Activated naive CD4-positive, alpha-beta T cell treated with anti-CD3 and anti-CD28 coated beads for 36 hours (primary cell): ENCODE data around the gene LINGO4. TPM values are rescaled to one million over a fixed set of nuclear protein-coding genes. Genes with fewer than 3 reads are reported as not detected.

ENCODE experiments used
- CTCF ChIA-PET: fragments of 350-600 bp; sonication (Branson Sonifier 250); formaldehyde crosslinking; loops from one replicate; lab custom pipeline; 2021; ENCODE audit warnings: antibody characterized with exemption; lab: Charles Lee
- DNase-seq: peaks from one replicate; pipeline ENCODE4 v3.0.0-alpha.2; 2020
- H3K27ac Mint-ChIP-seq: one replicate; pipeline ENCODE4 v1.8.0; 2021; ENCODE audit warnings: mild to moderate bottlenecking, mixed read lengths
- H3K27me3 Mint-ChIP-seq: one replicate; pipeline ENCODE4 v1.8.0; 2021; ENCODE audit warnings: low read depth, mixed read lengths
- H3K36me3 Mint-ChIP-seq: one replicate; pipeline ENCODE4 v1.8.0; 2021; ENCODE audit warnings: low read depth, mixed read lengths
- H3K4me1 Mint-ChIP-seq: one replicate; pipeline ENCODE4 v1.8.0; 2021; ENCODE audit warnings: low read depth, mixed read lengths
- H3K4me3 Mint-ChIP-seq: one replicate; pipeline ENCODE4 v1.8.0; 2021; ENCODE audit warnings: mild to moderate bottlenecking, moderate library complexity, mixed read lengths
- H3K9me3 Mint-ChIP-seq: one replicate; pipeline ENCODE4 v1.8.0; 2021; ENCODE audit warnings: mixed read lengths
- intact Hi-C: fragments of 100-400 bp; cut with micrococcal nuclease; formaldehyde crosslinking; loops from one replicate; pipeline ENCODE4 v1.15.1; 2023
- total RNA-seq, 2 experiments: library from RNA; stranded (reverse); gene quantifications; one replicate each; pipeline ENCODE4 v1.2.3, GENCODE V29; 2021

LINGO4 gene
- total RNA-seq, 2 experiments from 2014 or later: 0.07 TPM; not detected in 1

GRCh38 chr1:151843398-151843797 lies 38.2 kb upstream of the LINGO4 start:
- CTCF ChIA-PET: interaction anchor here (0.8 to 1.2 kb wide), 2 partner anchors 39 to 158 kb away, joined by 3 read pairs; no protein-coding TSS in a partner anchor
- Mint-ChIP-seq H3K27me3 (no peaks in the 10 kb centered on the region), H3K36me3 (peaks cover 14% of the 10 kb centered on the region), H3K4me3 (no peak overlapping the region), H3K9me3 (no peaks in the 10 kb centered on the region), H3K27ac (no peak overlapping the region), H3K4me1 (peaks cover 34% of the 10 kb centered on the region)
- no peak for DNase-seq
- intact Hi-C loops: no loop called here

GRCh38 chr1:151841141-151841540 lies 35.9 kb upstream of the LINGO4 start:
- intact Hi-C loops: no loop called here
- H3K27me3 Mint-ChIP-seq: no peaks in the 10 kb centered on the region
- peaks cover 36% of the 10 kb centered on the region for H3K4me1 Mint-ChIP-seq
- no peaks in the 10 kb centered on the region for H3K9me3 Mint-ChIP-seq
- no peak for DNase-seq
- peaks cover 8% of the 10 kb centered on the region for H3K36me3 Mint-ChIP-seq
- peak overlapping the region; percentile 4 for H3K4me3 Mint-ChIP-seq
- CTCF ChIA-PET: interaction anchor here (1.2 kb wide), 1 partner anchor 160 kb away, joined by 3 read pairs; no protein-coding TSS in a partner anchor
- no peak overlapping the region for H3K27ac Mint-ChIP-seq

GRCh38 chr1:151840421-151840820 lies 35.2 kb upstream of the LINGO4 start:
- Mint-ChIP-seq H3K27ac (peak overlapping the region; percentile 83), H3K36me3 (peaks cover 6% of the 10 kb centered on the region), H3K4me1 (peaks cover 34% of the 10 kb centered on the region), H3K4me3 (peak overlapping the region; percentile 88), H3K27me3 (no peaks in the 10 kb centered on the region), H3K9me3 (no peaks in the 10 kb centered on the region)
- intact Hi-C loops: no loop called here
- DNase-seq: no peak
- CTCF ChIA-PET: interaction anchor here (0.7 to 1.2 kb wide), 5 partner anchors 9 to 161 kb away, joined by 3 to 5 read pairs (median 3); no protein-coding TSS in a partner anchor

GRCh38 chr1:151839457-151840403 lies 34.5 kb upstream of the LINGO4 start, which contains the start of gene C2CD4D:
Gene C2CD4D (minus strand): TSS chr1:151839820. CDS start chr1:151838989, 831 bp downstream.
- Mint-ChIP-seq H3K4me3 (peak within 1 kb of the TSS; percentile 88), H3K9me3 (no peaks in the 10 kb centered on the region), H3K27me3 (no peaks in the 10 kb centered on the region), H3K36me3 (peaks cover 3% of the 10 kb centered on the region), H3K4me1 (peaks cover 34% of the 10 kb centered on the region), H3K27ac (peak within 1 kb of the TSS; percentile 83)
- intact Hi-C loops: loop anchor here (1.0 to 10.0 kb wide), 8 partner anchors 9 to 645 kb away; partner anchors contain the start of genes CELF3, PIP5K1A, POGZ and VPS72
- peak; percentile 83 for DNase-seq
- CTCF ChIA-PET: interaction anchor here (0.5 to 1.2 kb wide), 6 partner anchors 10 to 668 kb away, joined by 3 to 5 read pairs (median 3); no protein-coding TSS in a partner anchor

GRCh38 chr1:151839082-151839412 lies 33.8 kb upstream of the LINGO4 start:
- DNase-seq: no peak
- Mint-ChIP-seq H3K4me3 (peak overlapping the region; percentile 88), H3K4me1 (peaks cover 37% of the 10 kb centered on the region), H3K27ac (peak overlapping the region; percentile 83), H3K36me3 (peaks cover 2% of the 10 kb centered on the region), H3K27me3 (no peaks in the 10 kb centered on the region), H3K9me3 (no peaks in the 10 kb centered on the region)
- CTCF ChIA-PET: no interaction called here
- intact Hi-C loops: loop anchor here (1.0 to 10.0 kb wide), 8 partner anchors 9 to 644 kb away; partner anchors contain the start of genes CELF3, PIP5K1A, POGZ and VPS72

GRCh38 chr1:151838222-151839081 lies 33.2 kb upstream of the LINGO4 start:
- Mint-ChIP-seq H3K9me3 (no peaks in the 10 kb centered on the region), H3K36me3 (peaks cover 2% of the 10 kb centered on the region), H3K27ac (peak overlapping the region; percentile 83), H3K4me1 (peaks cover 43% of the 10 kb centered on the region), H3K4me3 (peak overlapping the region; percentile 88), H3K27me3 (no peaks in the 10 kb centered on the region)
- intact Hi-C loops: loop anchor here (1.0 to 10.0 kb wide), 8 partner anchors 10 to 644 kb away; partner anchors contain the start of genes CELF3, PIP5K1A, POGZ and VPS72
- peak; percentile 53 for DNase-seq
- CTCF ChIA-PET: no interaction called here

- CTCF ChIA-PET: interaction anchor here (1.7 to 2.4 kb wide), 3 partner anchors 75 to 244 kb away, joined by 6 to 13 read pairs (median 12); partner anchors contain the start of gene MRPL9
- no peaks in the 10 kb centered on the region for H3K27me3 Mint-ChIP-seq
- intact Hi-C loops: loop anchor here (2.0 to 10.0 kb wide), 8 partner anchors 47 to 643 kb away; partner anchors contain the start of genes CELF3, PIP5K1A, POGZ and TDRKH
- H3K4me1 Mint-ChIP-seq: peaks cover 45% of the 10 kb centered on the region
- no peaks in the 10 kb centered on the region for H3K9me3 Mint-ChIP-seq
- H3K4me3 Mint-ChIP-seq: peak overlapping the region; percentile 72
- peak overlapping the region; percentile 57 for H3K27ac Mint-ChIP-seq
- peaks cover 2% of the 10 kb centered on the region for H3K36me3 Mint-ChIP-seq
- DNase-seq: no peak
Measured at GRCh38 chr1:151837884-151838221, 32.6 kb upstream of the LINGO4 start.

- CTCF ChIA-PET: interaction anchor here (0.5 to 2.4 kb wide), 26 partner anchors 9 to 622 kb away, joined by 3 to 14 read pairs (median 5); partner anchors contain the start of gene MRPL9
Measured at GRCh38 chr1:151837197-151837596, 32.0 kb upstream of the LINGO4 start.

GRCh38 chr1:151835596-151835995 lies 30.4 kb upstream of the LINGO4 start:
- CTCF ChIA-PET: interaction anchor here (0.8 to 2.4 kb wide), 20 partner anchors 8 to 300 kb away, joined by 3 to 14 read pairs (median 5); partner anchors contain the start of gene MRPL9

More at GRCh38 chr1:151837197-151837596, 32.0 kb upstream of the LINGO4 start:
- peak; percentile 56 for DNase-seq
- H3K27me3 Mint-ChIP-seq: no peaks in the 10 kb centered on the region
- H3K4me3 Mint-ChIP-seq: peak overlapping the region; percentile 72
- intact Hi-C loops: loop anchor here (2.0 to 10.0 kb wide), 6 partner anchors 46 to 642 kb away; partner anchors contain the start of genes CELF3, PIP5K1A, POGZ and TDRKH
- H3K4me1 Mint-ChIP-seq: peaks cover 45% of the 10 kb centered on the region
- peaks cover 2% of the 10 kb centered on the region for H3K36me3 Mint-ChIP-seq
- H3K27ac Mint-ChIP-seq: peak overlapping the region; percentile 57
- H3K9me3 Mint-ChIP-seq: no peaks in the 10 kb centered on the region

GRCh38 chr1:151834239-151834638 lies 29.0 kb upstream of the LINGO4 start:
- H3K36me3 Mint-ChIP-seq: no peaks in the 10 kb centered on the region
- intact Hi-C loops: loop anchor here (10.0 kb wide), 1 partner anchor 639 kb away; the partner anchor contains the start of genes PIP5K1A and VPS72
- H3K4me3 Mint-ChIP-seq: no peak overlapping the region
- H3K9me3 Mint-ChIP-seq: no peaks in the 10 kb centered on the region
- H3K27ac Mint-ChIP-seq: no peak overlapping the region
- DNase-seq: no peak
- CTCF ChIA-PET: interaction anchor here (1.0 to 1.6 kb wide), 3 partner anchors 10 to 71 kb away, joined by 3 to 5 read pairs (median 4); partner anchors contain the start of gene MRPL9
- H3K4me1 Mint-ChIP-seq: peaks cover 46% of the 10 kb centered on the region
- no peaks in the 10 kb centered on the region for H3K27me3 Mint-ChIP-seq

More at GRCh38 chr1:151835596-151835995, 30.4 kb upstream of the LINGO4 start:
- Mint-ChIP-seq H3K4me1 (peaks cover 44% of the 10 kb centered on the region), H3K36me3 (no peaks in the 10 kb centered on the region), H3K27me3 (no peaks in the 10 kb centered on the region), H3K27ac (no peak overlapping the region), H3K9me3 (no peaks in the 10 kb centered on the region), H3K4me3 (no peak overlapping the region)
- intact Hi-C loops: loop anchor here (5.0 to 10.0 kb wide), 5 partner anchors 118 to 641 kb away; partner anchors contain the start of genes CELF3, PIP5K1A, POGZ and VPS72
- DNase-seq: no peak
